Measurements from ENCODE around the gene DNHD1. TPM values are rescaled to one million over a fixed set of nuclear protein-coding genes. Genes with fewer than 3 reads are reported as not detected.
A peak's percentile ranks its signal among the peaks of the same experiment; 100 is the strongest.

DNHD1 gene
- total and polyA plus RNA-seq, 9 of the 15 experiments (the other 6 are each of a cell fraction or from before 2014, with no cell fraction given) = 0.82 to 9.7 (median 3.8) TPM

- TF ChIP-seq JUND (IDR thresholded peaks at IDR 0.05; ENCODE audit: borderline replicate concordance, low read depth, low read length) (0 out of 2 replicates have a peak, but pooled peaks have one; percentile 28), JUND (tag; IDR thresholded peaks at IDR 0.05; ENCODE audit: borderline replicate concordance, low read depth, low read length) (peak; percentile 23; the same call in 1 of the 3 replicates), ZNF174 (CRISPR knock-in tag; IDR thresholded peaks at IDR 0.05) (no peak), FOXJ2 (tag; IDR thresholded peaks at IDR 0.05) (peak; percentile 82; the same call in 1 of the 2 replicates), TRIM24 (IDR thresholded peaks at IDR 0.05) (peak in 1 of 2 experiments; percentile 53; a peak in 2 of 4 replicates), E2F6 (IDR thresholded peaks at IDR 0.05; ENCODE audit: borderline replicate concordance in 1 of 2, extremely low read depth in 1 of 2, insufficient read depth in 1 of 2, insufficient read length in 1 of 2, low read depth in 1 of 2, low read length in 1 of 2, poor library complexity in 1 of 2, severe bottlenecking in 1 of 2) (no peak), CTCF (IDR thresholded peaks at IDR 0.05 in 2 of 3, conservative IDR thresholded peaks at IDR 0.05 in 1 of 3; ENCODE audit: insufficient read depth in 2 of 3, low read depth in 1 of 3, low read length in 3 of 3) (peak; percentile 77 to 85 (median 80)), MEF2D (tag; conservative IDR thresholded peaks at IDR 0.05; ENCODE audit: low read depth) (no peak), TRIM28 (IDR thresholded peaks at IDR 0.05) (peak; percentile 80), KLF16 (IDR thresholded peaks at IDR 0.05) (no peak), TAF1 (IDR thresholded peaks at IDR 0.05; ENCODE audit: control insufficient read depth, extremely low read depth, insufficient read depth, low read length, severe bottlenecking) (no peak), KHSRP (IDR thresholded peaks at IDR 0.05) (no peak), BRF2 (IDR thresholded peaks at IDR 0.05; ENCODE audit: borderline replicate concordance, insufficient read depth, insufficient read length) (no peak), NFRKB (IDR thresholded peaks at IDR 0.05; ENCODE audit: low read depth) (no peak), NFIC (IDR thresholded peaks at IDR 0.05) (peak; percentile 29; the same call in 1 of the 2 replicates), ZNF197 (CRISPR knock-in tag; IDR thresholded peaks at IDR 0.05; ENCODE audit: low read depth) (no peak), MED1 (CRISPR knock-in tag; IDR thresholded peaks at IDR 0.05; ENCODE audit: borderline replicate concordance) (no peak), MAFF (IDR thresholded peaks at IDR 0.05; ENCODE audit: low read length) (no peak), BRF1 (IDR thresholded peaks at IDR 0.05; ENCODE audit: borderline replicate concordance, extremely low read depth, insufficient read length) (no peak), HDGF (IDR thresholded peaks at IDR 0.05) (peak; percentile 92; the same call in 1 of the 2 replicates), SREBF1 (IDR thresholded peaks at IDR 0.05; ENCODE audit: borderline replicate concordance, low read depth, low read length) (no peak), STAT5B (CRISPR knock-in tag; IDR thresholded peaks at IDR 0.05) (no peak), HMGXB4 (CRISPR knock-in tag; IDR thresholded peaks at IDR 0.05) (no peak), KDM2B (CRISPR knock-in tag; IDR thresholded peaks at IDR 0.05) (no peak)
Measured at GRCh38 chr11:6531267-6531752, 34.2 kb downstream of the DNHD1 start (continued).
